ENCODE results near the gene FBXL2. TPM values are rescaled to one million over a fixed set of nuclear protein-coding genes. Genes with fewer than 3 reads are reported as not detected.
"Not testable (repeated sequence)": the region's sequence is repeated elsewhere in the genome, so short reads cannot be mapped to it uniquely, and the experiment has no call there.

Gene FBXL2
- total RNA-seq, 2 experiments from 2014 or later, result not detected

DNA sequence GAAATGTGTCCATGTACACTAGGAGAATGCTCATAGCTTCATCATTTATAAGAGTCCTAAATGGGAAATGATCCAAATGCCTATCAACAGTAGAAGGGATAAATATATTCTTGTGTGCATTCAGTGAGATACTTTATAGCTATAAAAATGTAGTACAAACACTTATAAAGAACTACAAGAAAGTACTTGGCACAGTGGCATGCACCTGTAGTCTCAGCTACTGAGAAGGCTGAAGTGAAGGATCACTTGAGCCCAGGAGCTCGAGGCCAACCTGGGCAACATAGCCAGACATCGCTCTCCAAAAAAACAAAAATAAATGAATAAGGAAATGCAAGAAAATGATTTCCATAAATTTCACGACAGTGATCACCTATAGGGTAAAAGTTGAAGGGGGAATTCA, 3.6 kb upstream of the FBXL2 start:
- no peak overlapping the region for H3K27ac Mint-ChIP-seq
- no peak for DNase-seq
- peaks cover 34% of the 10 kb centered on the region for H3K27me3 Mint-ChIP-seq
- no peaks in the 10 kb centered on the region for H3K36me3 Mint-ChIP-seq
- no peaks in the 10 kb centered on the region for H3K9me3 Mint-ChIP-seq
- no peak overlapping the region for H3K4me3 Mint-ChIP-seq
- peaks cover 4% of the 10 kb centered on the region for H3K4me1 Mint-ChIP-seq

- Mint-ChIP-seq H3K4me1 (peaks cover 4% of the 10 kb centered on the region), H3K4me3 (no peak overlapping the region), H3K27ac (no peak overlapping the region), H3K9me3 (peaks cover 1% of the 10 kb centered on the region), H3K36me3 (no peaks in the 10 kb centered on the region), H3K27me3 (peaks cover 59% of the 10 kb centered on the region)
- no peak for DNase-seq
Measured at GRCh38 chr3:33278163-33278562, 921 bp downstream of the FBXL2 start.

DNA sequence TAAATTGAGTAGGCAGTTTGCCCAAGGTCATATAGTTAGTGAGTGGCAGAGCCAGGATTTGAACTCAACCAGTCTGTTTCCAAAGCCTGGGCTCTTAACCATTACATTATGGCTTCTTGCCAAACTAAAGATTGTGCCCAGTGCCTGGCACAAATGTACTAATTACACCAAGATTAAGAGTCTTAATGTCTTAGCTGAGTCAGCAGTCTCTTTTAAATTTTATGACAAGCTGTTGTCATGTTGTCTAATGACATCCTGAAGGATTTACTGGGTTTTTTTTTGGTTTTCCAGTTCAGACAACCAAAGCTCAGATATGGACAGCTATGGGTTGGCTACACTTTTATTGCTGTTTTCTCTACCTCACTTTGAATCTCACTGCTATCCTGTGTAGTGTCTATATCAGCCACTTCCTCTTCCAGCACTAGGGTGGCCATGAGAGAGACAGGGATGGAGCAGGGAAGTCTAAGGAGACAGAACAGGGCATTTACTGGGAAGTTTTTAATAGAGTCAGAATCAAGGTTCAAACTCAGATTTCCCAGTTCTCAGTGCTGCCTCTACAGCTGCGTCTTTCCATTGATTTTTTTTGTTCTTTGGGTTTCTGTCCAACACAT, 10.5 kb downstream of the FBXL2 start:
- Mint-ChIP-seq H3K27ac (no peak overlapping the region), H3K4me1 (no peaks in the 10 kb centered on the region), H3K36me3 (no peaks in the 10 kb centered on the region), H3K4me3 (no peak overlapping the region), H3K9me3 (peaks cover 21% of the 10 kb centered on the region), H3K27me3 (peaks cover 49% of the 10 kb centered on the region)
- no peak for DNase-seq

GRCh38 chr3:33299395-33300081, 22.3 kb downstream of the FBXL2 start:
- Mint-ChIP-seq H3K9me3 (no peaks in the 10 kb centered on the region), H3K4me1 (no peaks in the 10 kb centered on the region), H3K36me3 (no peaks in the 10 kb centered on the region), H3K27ac (no peak overlapping the region), H3K27me3 (no peaks in the 10 kb centered on the region), H3K4me3 (no peak overlapping the region)
- no peak for DNase-seq

DNA sequence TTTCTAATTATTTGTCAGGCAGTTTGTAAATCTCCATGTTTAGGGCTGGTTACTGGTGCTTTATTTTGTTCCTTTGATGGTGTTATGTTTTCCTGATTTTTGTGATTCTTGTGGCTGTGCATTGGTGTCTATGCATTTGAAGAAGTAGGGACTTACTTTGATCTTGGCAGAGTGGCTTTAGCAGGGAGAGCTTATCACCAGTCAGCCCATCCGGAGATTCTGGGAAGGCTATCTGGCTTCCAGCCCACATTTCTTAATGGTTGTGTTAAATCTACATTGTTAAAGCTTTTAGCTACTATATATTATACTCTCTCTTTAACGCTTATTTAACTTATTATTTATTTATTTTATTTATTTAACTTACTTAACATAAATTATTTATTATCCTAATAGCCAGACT, 35.1 kb downstream of the FBXL2 start:
- no peaks in the 10 kb centered on the region for H3K4me1 Mint-ChIP-seq
- peaks cover 9% of the 10 kb centered on the region for H3K9me3 Mint-ChIP-seq
- no peak overlapping the region for H3K4me3 Mint-ChIP-seq
- no peak for DNase-seq
- H3K27ac Mint-ChIP-seq, result no peak overlapping the region
- no peaks in the 10 kb centered on the region for H3K36me3 Mint-ChIP-seq
- peaks cover 24% of the 10 kb centered on the region for H3K27me3 Mint-ChIP-seq

DNA sequence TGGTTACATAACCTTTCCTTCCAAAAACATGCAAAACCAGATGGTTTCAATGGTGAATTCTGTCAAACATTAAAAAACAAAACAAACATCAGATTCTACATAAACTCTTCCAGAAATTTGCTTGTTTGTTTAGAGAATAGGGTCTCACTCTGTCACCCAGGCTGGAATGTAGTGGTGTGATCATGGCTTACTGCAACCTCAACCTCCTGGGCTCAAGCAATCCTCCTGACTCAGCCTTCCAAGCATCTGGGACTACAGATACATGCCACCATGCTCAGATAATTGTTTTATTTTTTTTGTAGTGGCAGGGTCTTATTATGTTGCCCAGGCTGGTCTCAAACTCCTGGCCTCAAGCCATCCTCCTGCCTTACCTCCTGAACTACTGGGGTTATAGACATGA, 36.1 kb downstream of the FBXL2 start:
- H3K4me1 Mint-ChIP-seq, result no peaks in the 10 kb centered on the region
- no peak overlapping the region for H3K4me3 Mint-ChIP-seq
- no peaks in the 10 kb centered on the region for H3K36me3 Mint-ChIP-seq
- H3K27me3 Mint-ChIP-seq, result peaks cover 26% of the 10 kb centered on the region
- H3K27ac Mint-ChIP-seq, result no peak overlapping the region
- H3K9me3 Mint-ChIP-seq, result peaks cover 9% of the 10 kb centered on the region
- DNase-seq, result no peak

- H3K4me1 Mint-ChIP-seq, result no peaks in the 10 kb centered on the region
- DNase-seq, result no peak
- H3K36me3 Mint-ChIP-seq, result no peaks in the 10 kb centered on the region
- H3K9me3 Mint-ChIP-seq, result peaks cover 7% of the 10 kb centered on the region
- no peak overlapping the region for H3K27ac Mint-ChIP-seq
- no peak overlapping the region for H3K4me3 Mint-ChIP-seq
- H3K27me3 Mint-ChIP-seq, result peaks cover 26% of the 10 kb centered on the region
Measured at GRCh38 chr3:33314993-33315392, 37.8 kb downstream of the FBXL2 start.

DNA sequence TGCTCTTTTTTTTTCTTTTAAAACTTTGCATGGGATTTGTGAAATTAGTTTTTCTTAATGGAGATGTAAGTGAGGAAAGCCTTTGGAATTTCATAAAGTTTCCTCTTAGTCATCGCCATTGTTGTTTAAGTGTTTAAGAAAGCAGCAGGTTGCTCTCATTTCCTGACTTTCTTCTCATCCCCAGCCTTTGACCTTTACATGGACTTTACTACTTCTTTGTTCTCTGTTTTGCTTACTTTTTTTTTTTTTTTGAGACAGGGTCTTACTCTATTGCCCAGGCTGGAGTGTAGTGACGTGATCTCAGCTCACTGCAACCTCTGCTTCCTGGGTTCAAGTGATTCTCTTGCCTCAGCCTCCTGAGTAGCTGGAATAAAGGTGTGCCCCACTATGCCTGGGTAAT, 38.6 kb downstream of the FBXL2 start:
- peaks cover 26% of the 10 kb centered on the region for H3K27me3 Mint-ChIP-seq
- DNase-seq, result no peak

GRCh38 chr3:33317963-33318709, 40.9 kb downstream of the FBXL2 start:
- peaks cover 23% of the 10 kb centered on the region for H3K27me3 Mint-ChIP-seq
- no peak overlapping the region for H3K4me3 Mint-ChIP-seq
- H3K27ac Mint-ChIP-seq, result no peak overlapping the region
- no peaks in the 10 kb centered on the region for H3K36me3 Mint-ChIP-seq
- H3K9me3 Mint-ChIP-seq, result no peaks in the 10 kb centered on the region
- H3K4me1 Mint-ChIP-seq, result no peaks in the 10 kb centered on the region
- no peak for DNase-seq

More for the DNA sequence above, 38.6 kb downstream of the FBXL2 start:
- H3K27ac Mint-ChIP-seq, result no peak overlapping the region
- no peak overlapping the region for H3K4me3 Mint-ChIP-seq
- no peaks in the 10 kb centered on the region for H3K4me1 Mint-ChIP-seq
- H3K9me3 Mint-ChIP-seq, result peaks cover 7% of the 10 kb centered on the region
- no peaks in the 10 kb centered on the region for H3K36me3 Mint-ChIP-seq

GRCh38 chr3:33318710-33319380, 41.6 kb downstream of the FBXL2 start:
- Mint-ChIP-seq H3K4me3 (no peak overlapping the region), H3K27ac (no peak overlapping the region), H3K36me3 (no peaks in the 10 kb centered on the region), H3K27me3 (peaks cover 25% of the 10 kb centered on the region), H3K9me3 (no peaks in the 10 kb centered on the region), H3K4me1 (no peaks in the 10 kb centered on the region)
- no peak for DNase-seq

- Mint-ChIP-seq H3K4me1 (no peaks in the 10 kb centered on the region), H3K27me3 (peaks cover 24% of the 10 kb centered on the region), H3K27ac (no peak overlapping the region)
Measured at GRCh38 chr3:33322412-33322811, 45.2 kb downstream of the FBXL2 start.

GRCh38 chr3:33331414-33331813, 54.2 kb downstream of the FBXL2 start:
- H3K27me3 Mint-ChIP-seq, result peaks cover 20% of the 10 kb centered on the region
- no peak for DNase-seq
- H3K27ac Mint-ChIP-seq, result no peak overlapping the region
- no peak overlapping the region for H3K4me3 Mint-ChIP-seq
- H3K4me1 Mint-ChIP-seq, result no peaks in the 10 kb centered on the region
- peaks cover 5% of the 10 kb centered on the region for H3K9me3 Mint-ChIP-seq
- peaks cover 3% of the 10 kb centered on the region for H3K36me3 Mint-ChIP-seq

More at GRCh38 chr3:33322412-33322811, 45.2 kb downstream of the FBXL2 start:
- Mint-ChIP-seq H3K4me3 (no peak overlapping the region), H3K9me3 (peaks cover 2% of the 10 kb centered on the region), H3K36me3 (no peaks in the 10 kb centered on the region)
- DNase-seq, result no peak

DNA sequence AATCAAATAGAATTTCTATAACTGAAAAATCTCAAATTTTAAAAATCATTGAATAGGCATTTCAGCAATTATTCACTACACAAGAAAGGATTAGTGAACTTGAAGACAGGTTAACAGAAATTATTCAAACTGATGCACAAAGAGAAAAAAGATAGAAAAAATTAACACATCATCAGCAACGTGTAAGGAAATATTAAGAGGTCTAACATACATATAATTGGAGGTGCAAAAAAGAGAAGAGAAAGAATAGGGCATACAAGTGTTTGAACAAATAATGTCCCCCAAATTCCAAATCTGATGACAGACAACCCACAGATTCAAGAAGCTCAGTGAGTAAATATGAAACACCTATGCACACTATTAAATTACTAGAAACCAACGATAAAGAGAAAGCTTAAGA, 57.1 kb downstream of the FBXL2 start:
- Mint-ChIP-seq H3K36me3 (peaks cover 3% of the 10 kb centered on the region), H3K27me3 (peaks cover 8% of the 10 kb centered on the region), H3K9me3 (peaks cover 5% of the 10 kb centered on the region), H3K4me1 (peaks cover 1% of the 10 kb centered on the region), H3K27ac (no peak overlapping the region), H3K4me3 (no peak overlapping the region)
- no peak for DNase-seq

GRCh38 chr3:33338936-33339465, 61.8 kb downstream of the FBXL2 start:
- H3K36me3 Mint-ChIP-seq, H3K27me3 Mint-ChIP-seq, H3K9me3 Mint-ChIP-seq, H3K4me1 Mint-ChIP-seq, H3K27ac Mint-ChIP-seq, H3K4me3 Mint-ChIP-seq, DNase-seq: not testable (repeated sequence)

- H3K4me1 Mint-ChIP-seq, result peaks cover 4% of the 10 kb centered on the region
- no peaks in the 10 kb centered on the region for H3K9me3 Mint-ChIP-seq
Measured at GRCh38 chr3:33339758-33340157, 62.5 kb downstream of the FBXL2 start.

More at GRCh38 chr3:33339758-33340157, 62.5 kb downstream of the FBXL2 start:
- H3K27me3 Mint-ChIP-seq, result no peaks in the 10 kb centered on the region
- no peak overlapping the region for H3K4me3 Mint-ChIP-seq
- no peak for DNase-seq
- H3K27ac Mint-ChIP-seq, result no peak overlapping the region
- H3K36me3 Mint-ChIP-seq, result no peaks in the 10 kb centered on the region

Measured in activated naive CD8-positive, alpha-beta T cell treated with anti-CD3 and anti-CD28 coated beads for 36 hours (primary cell).